SKM-1 (cell line): Measurements from ENCODE around the gene VPS33B.

Source experiments
- DNase-seq: peaks from one replicate; lab custom pipeline; 2025; ENCODE audit not compliant: unreplicated experiment; lab: John Stamatoyannopoulos, UW

VPS33B gene

GRCh38 chr15:90952901-90953677 lies 69.3 kb downstream of the VPS33B start:
- DNase-seq = no peak

GRCh38 chr15:90950676-90951075 lies 71.7 kb downstream of the VPS33B start:
- DNase-seq = no peak

DNA sequence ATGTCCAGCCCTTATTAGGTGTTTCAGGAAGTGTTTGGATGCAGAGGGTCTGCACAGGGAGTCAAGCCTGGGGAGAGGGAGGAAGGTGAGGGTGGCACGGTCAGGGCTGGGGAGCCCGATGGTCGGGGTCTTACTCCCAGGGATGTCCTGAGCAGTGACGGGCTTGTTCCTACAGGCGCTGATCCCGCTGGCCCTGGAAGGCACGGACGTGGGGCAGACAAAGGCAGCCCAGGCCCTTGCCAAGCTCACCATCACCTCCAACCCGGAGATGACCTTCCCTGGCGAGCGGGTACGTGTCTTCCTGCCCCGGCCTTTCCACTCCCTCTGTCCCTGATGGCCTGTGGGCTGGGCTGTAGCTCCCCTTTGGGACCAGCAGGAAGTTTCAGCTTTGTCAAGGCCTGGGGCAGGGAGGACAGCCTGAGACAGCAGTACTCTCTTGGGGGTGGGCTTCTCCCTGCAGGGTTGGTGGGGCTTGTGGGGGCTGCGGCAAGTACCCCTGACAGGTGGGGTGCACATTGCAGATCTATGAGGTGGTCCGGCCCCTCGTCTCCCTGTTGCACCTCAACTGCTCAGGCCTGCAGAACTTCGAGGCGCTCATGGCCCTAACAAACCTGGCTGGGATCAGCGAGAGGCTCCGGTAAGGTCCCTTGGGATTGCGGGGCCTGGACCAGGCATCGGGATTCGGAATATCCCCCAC lies 72.3 kb downstream of the VPS33B start:
- no peak for DNase-seq
